Retinal pigment epithelial cell (primary cell): Measurements from ENCODE around the gene CCDC174.

Experiments
- DNase-seq: peaks from one replicate; pipeline ENCODE4 v3.0.0-alpha.2; 2010; ENCODE audit warnings: low read depth
- H3K4me3 ChIP-seq: 2 replicates; pipeline ENCODE4 v1.5.1; 2011; ENCODE audit warnings: mild to moderate bottlenecking, low read length, control low read depth, moderate library complexity
- CTCF ChIP-seq: conservative IDR thresholded peaks from 2 replicates; pipeline ENCODE4 v1.5.1; 2011; ENCODE audit warnings: low read depth, low read length, control low read depth, inconsistent platforms

CCDC174 gene

GRCh38 chr3:14717307-14717706 lies 65.7 kb downstream of the CCDC174 start:
- TF ChIP-seq CTCF: no peak
- no peak for DNase-seq
- H3K4me3 ChIP-seq: no peak overlapping the region

GRCh38 chr3:14718539-14718938 lies 67.0 kb downstream of the CCDC174 start:
- no peak overlapping the region for H3K4me3 ChIP-seq
- no peak for TF ChIP-seq CTCF
- DNase-seq: no peak

- no peak overlapping the region for H3K4me3 ChIP-seq
- no peak for TF ChIP-seq CTCF
- no peak for DNase-seq
Observed at GRCh38 chr3:14719006-14719405, 67.4 kb downstream of the CCDC174 start.

- H3K4me3 ChIP-seq: no peak overlapping the region
- no peak for DNase-seq
- TF ChIP-seq CTCF: no peak
Observed at GRCh38 chr3:14721126-14721864, 69.7 kb downstream of the CCDC174 start.
